Glutamatergic neuron (in vitro differentiated cells): Measurements from ENCODE around the gene TPRG1. TPM values are rescaled to one million over a fixed set of nuclear protein-coding genes. Genes with fewer than 3 reads are reported as not detected.

Experiments
- DNase-seq: peaks from one replicate; pipeline ENCODE4 v3.0.0; 2022
- H3K27ac Mint-ChIP-seq: one replicate; pipeline ENCODE4 v1.8.0; 2020; ENCODE audit warnings: mild to moderate bottlenecking, mixed read lengths, inconsistent platforms; ENCODE audit not compliant: unreplicated experiment
- H3K27me3 Mint-ChIP-seq: one replicate; pipeline ENCODE4 v1.8.0; 2020; ENCODE audit warnings: mild to moderate bottlenecking, moderate library complexity, mixed read lengths, inconsistent platforms; ENCODE audit not compliant: unreplicated experiment
- H3K36me3 Mint-ChIP-seq: one replicate; pipeline ENCODE4 v1.8.0; 2020; ENCODE audit warnings: mild to moderate bottlenecking, mixed read lengths, inconsistent platforms; ENCODE audit not compliant: unreplicated experiment
- H3K4me1 Mint-ChIP-seq: one replicate; pipeline ENCODE4 v1.8.0; 2020; ENCODE audit warnings: mild to moderate bottlenecking, low read depth, mixed read lengths, inconsistent platforms; ENCODE audit not compliant: unreplicated experiment
- H3K4me3 Mint-ChIP-seq: one replicate; pipeline ENCODE4 v1.8.0; 2020; ENCODE audit warnings: mild to moderate bottlenecking, mixed read lengths, inconsistent platforms; ENCODE audit not compliant: unreplicated experiment
- H3K9me3 Mint-ChIP-seq: one replicate; pipeline ENCODE4 v1.8.0; 2020; ENCODE audit warnings: mild to moderate bottlenecking, moderate library complexity, mixed read lengths, inconsistent platforms; ENCODE audit not compliant: unreplicated experiment
- CTCF ChIP-seq: fragments of 200-600 bp; sonication (generic); IDR thresholded peaks from one replicate; pipeline ENCODE4 v1.5.0; 2021; ENCODE audit not compliant: partially characterized antibody, unreplicated experiment
- total RNA-seq: library from RNA; stranded (reverse); fragmentation: NEBNext Ultra II Directional; extraction: Animal tissue kit (Norgen Biotek cat#: 25700); gene quantifications from one replicate; pipeline ENCODE4 v1.2.1, GENCODE V29; 2021; ENCODE audit not compliant: unreplicated experiment

Gene TPRG1
- total RNA-seq, 1 donor from 2014 or later, result 1.3 TPM

GRCh38 chr3:189235214-189235613 is 63.4 kb downstream of the TPRG1 start:
- H3K36me3 Mint-ChIP-seq, result no peaks in the 10 kb centered on the region
- no peak for TF ChIP-seq CTCF
- no peak overlapping the region for H3K4me3 Mint-ChIP-seq
- no peaks in the 10 kb centered on the region for H3K4me1 Mint-ChIP-seq
- H3K27ac Mint-ChIP-seq, result no peak overlapping the region
- H3K27me3 Mint-ChIP-seq, result no peaks in the 10 kb centered on the region
- no peaks in the 10 kb centered on the region for H3K9me3 Mint-ChIP-seq
- no peak for DNase-seq

GRCh38 chr3:189236352-189236751 is 64.6 kb downstream of the TPRG1 start:
- Mint-ChIP-seq H3K27ac (no peak overlapping the region), H3K9me3 (no peaks in the 10 kb centered on the region), H3K27me3 (no peaks in the 10 kb centered on the region), H3K4me3 (no peak overlapping the region), H3K4me1 (no peaks in the 10 kb centered on the region), H3K36me3 (no peaks in the 10 kb centered on the region)
- no peak for DNase-seq
- no peak for TF ChIP-seq CTCF

GRCh38 chr3:189237526-189237925 is 65.8 kb downstream of the TPRG1 start:
- Mint-ChIP-seq H3K4me1 (no peaks in the 10 kb centered on the region), H3K4me3 (no peak overlapping the region), H3K27me3 (no peaks in the 10 kb centered on the region), H3K36me3 (no peaks in the 10 kb centered on the region), H3K27ac (no peak overlapping the region), H3K9me3 (no peaks in the 10 kb centered on the region)
- no peak for TF ChIP-seq CTCF
- DNase-seq, result no peak

GRCh38 chr3:189238071-189238470 is 66.3 kb downstream of the TPRG1 start:
- H3K4me1 Mint-ChIP-seq, result no peaks in the 10 kb centered on the region
- no peak overlapping the region for H3K4me3 Mint-ChIP-seq
- no peak for DNase-seq
- no peaks in the 10 kb centered on the region for H3K27me3 Mint-ChIP-seq
- no peak overlapping the region for H3K27ac Mint-ChIP-seq
- TF ChIP-seq CTCF, result no peak
- H3K9me3 Mint-ChIP-seq, result no peaks in the 10 kb centered on the region
- H3K36me3 Mint-ChIP-seq, result no peaks in the 10 kb centered on the region

- H3K4me1 Mint-ChIP-seq, result no peaks in the 10 kb centered on the region
- peaks cover 5% of the 10 kb centered on the region for H3K36me3 Mint-ChIP-seq
- DNase-seq, result no peak
- H3K27me3 Mint-ChIP-seq, result no peaks in the 10 kb centered on the region
- H3K27ac Mint-ChIP-seq, result no peak overlapping the region
- TF ChIP-seq CTCF, result no peak
- H3K4me3 Mint-ChIP-seq, result no peak overlapping the region
- H3K9me3 Mint-ChIP-seq, result peaks cover 1% of the 10 kb centered on the region
Measured at GRCh38 chr3:189239616-189240015, 67.8 kb downstream of the TPRG1 start.
